BJ (cell line): Measurements from ENCODE around the gene BORA. TPM values are rescaled to one million over a fixed set of nuclear protein-coding genes. Genes with fewer than 3 reads are reported as not detected.

Experiments
- CTCF ChIA-PET: fragments of 350-600 bp; formaldehyde crosslinking; extraction: SDS; loops from one replicate; lab custom pipeline; 2021; ENCODE audit warnings: antibody characterized with exemption, inconsistent platforms; lab: Yijun Ruan, JAX
- POLR2A ChIA-PET: fragments of 300-600 bp; sonication (Branson Sonifier 250); formaldehyde crosslinking; extraction: SDS; loops from one replicate; lab custom pipeline; 2021; ENCODE audit warnings: antibody characterized with exemption; lab: Charles Lee
- DNase-seq: peaks from one replicate; pipeline ENCODE4 v3.0.0-alpha.2; 2011; ENCODE audit warnings: low read depth
- H3K27me3 ChIP-seq: 2 replicates; pipeline ENCODE4 v1.6.0; 2011; ENCODE audit warnings: low read length; ENCODE audit not compliant: control insufficient read depth, insufficient read depth
- H3K36me3 ChIP-seq: 2 replicates; pipeline ENCODE4 v1.5.1; 2011; ENCODE audit warnings: low read length; ENCODE audit not compliant: control insufficient read depth, insufficient read depth
- H3K4me3 ChIP-seq: 2 replicates; pipeline ENCODE4 v1.5.1; 2011; ENCODE audit warnings: low read depth, mild to moderate bottlenecking, control low read depth, low read length
- polyA minus RNA-seq: library from RNA; depleted of rRNA, polyadenylated mRNA; stranded (reverse); fragments of >200 nt; gene quantifications from 2 replicates; pipeline ENCODE4 v1.2.3, GENCODE V29; 2011; rRNA and poly(A)+ RNA removed
- polyA plus RNA-seq: library from polyadenylated mRNA; depleted of rRNA; stranded (reverse); fragments of >200 nt; gene quantifications from 2 replicates; pipeline ENCODE4 v1.2.3, GENCODE V29; 2011; rRNA removed
- TF ChIP-seq, protein P1 (sequence below): IDR thresholded peaks from 2 replicates; pipeline ENCODE4 v1.5.1; 2011; ENCODE audit warnings: low read depth, mild to moderate bottlenecking, control low read depth, inconsistent platforms, low read length, moderate library complexity; ENCODE audit not compliant: insufficient read depth

The BORA gene
- polyA plus RNA-seq (2.0 and 3.9 TPM in 2 replicates), polyA minus RNA-seq (1.5 and 2.9 TPM in 2 replicates)

DNA sequence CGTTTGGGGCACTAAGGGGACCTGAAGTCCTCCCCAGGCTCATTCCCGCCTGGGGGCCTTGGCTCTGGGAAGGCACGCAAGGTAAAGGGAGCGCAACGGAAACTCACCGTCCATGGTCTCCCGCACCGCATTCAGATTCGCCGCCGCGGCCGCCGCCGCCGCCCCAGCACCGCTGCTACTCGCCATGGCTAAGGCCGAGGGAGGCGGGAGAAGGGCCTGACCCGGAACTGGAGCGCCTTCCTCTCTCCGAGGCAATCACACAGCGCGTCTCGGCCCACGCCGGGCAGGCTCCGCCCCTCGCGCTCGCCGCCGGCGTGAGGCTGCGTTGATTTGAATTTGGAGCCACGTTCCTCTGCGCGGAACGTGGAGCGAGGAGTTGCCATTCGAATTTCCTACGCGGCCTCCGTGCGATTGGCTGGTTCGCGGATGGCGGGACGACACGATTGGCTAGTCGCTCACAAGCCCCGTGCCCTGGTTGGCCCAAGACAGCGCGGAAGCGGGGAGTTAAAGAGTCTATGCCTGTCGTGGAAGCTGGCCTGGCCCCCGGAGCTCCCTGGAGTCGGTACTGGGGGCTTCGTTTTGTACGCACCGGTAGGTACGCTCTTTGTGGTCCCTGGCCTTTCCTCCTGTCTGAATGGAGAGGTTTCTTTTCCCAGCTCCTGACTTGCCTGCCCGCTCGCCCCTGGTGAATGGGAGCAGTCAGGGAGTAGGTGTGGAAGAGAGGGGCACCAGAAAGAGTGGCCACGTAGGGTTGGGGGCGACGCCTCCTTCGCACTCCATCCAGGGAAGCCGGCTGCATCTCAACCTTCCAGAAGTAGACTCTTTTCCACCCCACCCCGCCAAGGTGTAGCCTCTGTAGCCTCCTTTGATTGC is at the start of gene BORA, which contains the start of gene MZT1:
BORA (plus strand) TSS at position 507 of the 873 bp plus-strand sequence. CDS start 1,018 bp downstream, outside the sequence.
MZT1 (minus strand) TSS at position 213 of the 873 bp plus-strand sequence; CDS start at position 186, 27 bp downstream.
- CTCF ChIA-PET, result no interaction called here
- Histone ChIP-seq H3K4me3 (peak within 1 kb of the TSS; percentile 93), H3K36me3 (no peaks in the 10 kb centered on the region), H3K27me3 (no peaks in the 10 kb centered on the region)
- POLR2A ChIA-PET, result no interaction called here
- DNase-seq, result peak; percentile 96
- TF ChIP-seq, protein P1, sequence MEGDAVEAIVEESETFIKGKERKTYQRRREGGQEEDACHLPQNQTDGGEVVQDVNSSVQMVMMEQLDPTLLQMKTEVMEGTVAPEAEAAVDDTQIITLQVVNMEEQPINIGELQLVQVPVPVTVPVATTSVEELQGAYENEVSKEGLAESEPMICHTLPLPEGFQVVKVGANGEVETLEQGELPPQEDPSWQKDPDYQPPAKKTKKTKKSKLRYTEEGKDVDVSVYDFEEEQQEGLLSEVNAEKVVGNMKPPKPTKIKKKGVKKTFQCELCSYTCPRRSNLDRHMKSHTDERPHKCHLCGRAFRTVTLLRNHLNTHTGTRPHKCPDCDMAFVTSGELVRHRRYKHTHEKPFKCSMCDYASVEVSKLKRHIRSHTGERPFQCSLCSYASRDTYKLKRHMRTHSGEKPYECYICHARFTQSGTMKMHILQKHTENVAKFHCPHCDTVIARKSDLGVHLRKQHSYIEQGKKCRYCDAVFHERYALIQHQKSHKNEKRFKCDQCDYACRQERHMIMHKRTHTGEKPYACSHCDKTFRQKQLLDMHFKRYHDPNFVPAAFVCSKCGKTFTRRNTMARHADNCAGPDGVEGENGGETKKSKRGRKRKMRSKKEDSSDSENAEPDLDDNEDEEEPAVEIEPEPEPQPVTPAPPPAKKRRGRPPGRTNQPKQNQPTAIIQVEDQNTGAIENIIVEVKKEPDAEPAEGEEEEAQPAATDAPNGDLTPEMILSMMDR, result no peak

DNA sequence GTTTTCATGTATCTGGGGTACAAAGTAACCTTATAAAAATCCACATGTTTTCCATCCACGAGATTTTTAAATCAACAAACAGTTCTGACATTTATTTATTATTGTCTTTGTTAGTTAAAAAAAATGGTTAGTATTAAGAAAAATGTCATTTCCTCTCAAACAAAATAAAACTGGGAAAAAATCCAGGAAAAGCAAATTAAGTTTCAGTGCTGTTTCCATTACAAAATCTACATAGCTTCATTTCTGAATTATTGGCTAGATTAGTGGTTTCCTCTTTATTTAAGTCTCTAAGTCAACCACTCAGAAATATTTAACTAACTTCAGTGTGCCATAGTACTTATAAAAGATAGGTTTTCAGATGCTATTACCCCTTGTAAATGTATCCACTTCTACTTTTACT is 49.4 kb upstream of the BORA start:
- ChIA-PET CTCF (no interaction called here), POLR2A (no interaction called here)
- DNase-seq, result no peak
- no peaks in the 10 kb centered on the region for H3K36me3 ChIP-seq
- TF ChIP-seq, protein P1, result no peak
- H3K27me3 ChIP-seq, result no peaks in the 10 kb centered on the region
- H3K4me3 ChIP-seq, result no peak overlapping the region

- no peaks in the 10 kb centered on the region for H3K27me3 ChIP-seq
- H3K4me3 ChIP-seq, result no peak overlapping the region
- TF ChIP-seq, protein P1, result no peak
- DNase-seq, result no peak
- ChIA-PET CTCF (interaction anchor here (0.7 kb wide), 1 partner anchor 119 kb away, joined by 3 read pairs; no protein-coding TSS in a partner anchor), POLR2A (no interaction called here)
- H3K36me3 ChIP-seq, result no peaks in the 10 kb centered on the region
Measured at GRCh38 chr13:72680353-72680752, 47.4 kb upstream of the BORA start.

GRCh38 chr13:72686766-72687165 is 41.0 kb upstream of the BORA start:
- ChIA-PET CTCF (interaction anchor here (2.0 kb wide), 1 partner anchor 10 kb away, joined by 5 read pairs; no protein-coding TSS in a partner anchor), POLR2A (no interaction called here)
- DNase-seq, result no peak
- TF ChIP-seq, protein P1, result no peak
- Histone ChIP-seq H3K4me3 (no peak overlapping the region), H3K36me3 (no peaks in the 10 kb centered on the region), H3K27me3 (no peaks in the 10 kb centered on the region; the same call in 1 of the 2 replicates)

DNA sequence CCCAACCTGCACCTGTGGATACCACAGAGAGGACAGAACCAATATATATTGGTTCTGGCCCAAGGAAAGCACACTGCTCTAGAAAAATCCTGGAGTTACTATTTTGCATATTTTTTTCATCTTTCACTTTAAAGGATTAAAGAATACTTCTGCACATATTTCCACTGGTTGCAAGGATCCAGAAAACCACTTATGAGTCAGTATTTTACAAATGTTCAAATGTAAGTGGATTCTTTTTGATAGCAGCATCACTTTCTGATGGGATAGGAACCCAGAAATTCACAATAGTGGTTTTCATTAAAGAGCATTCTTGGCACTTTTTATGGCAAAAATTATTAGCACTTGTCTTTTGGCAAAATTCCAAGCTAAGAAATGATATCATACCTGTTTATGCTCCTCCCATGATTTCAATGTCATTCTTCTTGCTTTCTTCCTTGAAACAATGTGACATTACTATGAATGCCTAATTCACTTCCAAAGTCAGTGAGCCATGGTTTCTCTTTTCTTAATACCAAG is 38.5 kb upstream of the BORA start:
- Histone ChIP-seq H3K36me3 (no peaks in the 10 kb centered on the region), H3K4me3 (no peak overlapping the region), H3K27me3 (no peaks in the 10 kb centered on the region; the same call in 1 of the 2 replicates)
- POLR2A ChIA-PET, result no interaction called here
- TF ChIP-seq, protein P1, result no peak
- DNase-seq, result no peak
- CTCF ChIA-PET, result no interaction called here
